ENCODE data around the gene PWWP2B.
"Not testable (repeated sequence)": the region's sequence is repeated elsewhere in the genome, so short reads cannot be mapped to it uniquely, and the experiment has no call there.

Gene PWWP2B

DNA sequence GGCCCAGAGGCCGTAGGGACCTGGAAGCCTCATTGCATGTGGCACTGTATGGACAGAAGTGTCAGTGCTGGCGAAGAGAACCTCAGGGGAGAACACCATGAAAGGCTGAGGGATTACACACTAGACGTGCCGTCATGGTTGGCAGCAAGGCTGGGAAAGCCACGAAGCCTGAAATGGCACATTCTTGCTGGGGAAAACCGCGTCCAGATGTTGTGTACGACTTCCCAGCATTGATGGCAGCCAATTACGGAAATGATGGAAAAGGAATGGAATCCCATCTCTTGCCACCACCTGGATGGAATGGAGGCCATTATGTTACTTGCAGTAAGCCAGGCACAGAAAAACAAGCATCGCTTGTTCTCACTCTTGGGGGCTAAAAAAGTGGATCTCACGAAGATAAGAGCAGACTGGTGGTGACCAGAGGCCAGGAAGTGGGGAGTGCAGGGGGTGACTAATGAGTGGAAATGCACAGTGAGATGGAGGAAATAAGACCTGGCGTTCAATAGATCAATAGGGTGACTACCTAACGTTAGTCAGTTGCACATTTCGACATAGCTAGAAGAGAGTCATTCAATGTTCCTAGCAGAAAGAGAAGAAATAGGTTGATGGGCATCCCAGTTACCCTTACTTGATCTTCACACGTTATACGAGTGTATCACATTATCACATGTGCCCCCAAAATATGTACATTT, 14.6 kb upstream of the PWWP2B start:
- no peak for DNase-seq

DNA sequence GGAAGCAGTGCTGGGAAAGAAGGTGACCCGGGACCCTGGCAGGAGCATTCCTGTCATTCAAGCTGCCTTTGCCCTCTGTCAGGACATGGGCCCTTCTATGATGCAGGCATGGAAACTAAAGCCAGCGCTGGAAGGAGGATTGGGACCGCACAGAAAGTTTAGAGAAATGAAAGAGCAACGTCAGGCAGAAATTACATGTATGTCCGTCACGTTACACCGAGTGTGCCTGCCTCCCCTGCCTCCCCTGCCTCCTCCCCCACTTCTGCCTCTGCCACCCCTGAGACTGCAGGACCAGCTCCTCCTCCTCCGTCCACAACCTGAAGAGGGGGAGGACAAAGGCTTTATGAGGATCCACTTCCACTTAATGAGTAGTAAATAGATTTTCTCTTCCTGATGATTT, 13.9 kb upstream of the PWWP2B start:
- no peak for DNase-seq

DNA sequence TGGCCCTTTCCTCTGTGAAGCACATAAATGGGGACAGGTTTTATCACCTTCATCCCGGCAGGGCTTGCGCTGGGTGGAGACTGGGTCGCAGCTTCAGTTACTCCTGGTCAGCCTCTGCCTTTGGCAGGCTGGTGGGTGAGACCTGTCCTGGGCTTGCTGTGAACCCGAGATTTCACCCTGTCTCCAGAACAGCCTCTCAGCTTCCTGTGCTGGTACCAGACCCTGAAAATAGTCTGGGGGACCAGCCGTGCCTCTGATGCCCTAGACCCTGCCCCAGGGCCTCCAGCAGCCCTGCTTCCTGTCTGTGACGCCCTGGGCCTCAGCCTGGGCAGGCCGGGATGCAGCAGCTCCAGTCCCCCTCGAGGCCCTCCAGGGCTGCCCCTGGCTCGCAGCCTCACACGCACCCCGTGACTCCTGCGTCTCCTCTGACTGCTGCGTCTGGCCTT, 13.2 kb upstream of the PWWP2B start:
- DNase-seq = no peak

DNA sequence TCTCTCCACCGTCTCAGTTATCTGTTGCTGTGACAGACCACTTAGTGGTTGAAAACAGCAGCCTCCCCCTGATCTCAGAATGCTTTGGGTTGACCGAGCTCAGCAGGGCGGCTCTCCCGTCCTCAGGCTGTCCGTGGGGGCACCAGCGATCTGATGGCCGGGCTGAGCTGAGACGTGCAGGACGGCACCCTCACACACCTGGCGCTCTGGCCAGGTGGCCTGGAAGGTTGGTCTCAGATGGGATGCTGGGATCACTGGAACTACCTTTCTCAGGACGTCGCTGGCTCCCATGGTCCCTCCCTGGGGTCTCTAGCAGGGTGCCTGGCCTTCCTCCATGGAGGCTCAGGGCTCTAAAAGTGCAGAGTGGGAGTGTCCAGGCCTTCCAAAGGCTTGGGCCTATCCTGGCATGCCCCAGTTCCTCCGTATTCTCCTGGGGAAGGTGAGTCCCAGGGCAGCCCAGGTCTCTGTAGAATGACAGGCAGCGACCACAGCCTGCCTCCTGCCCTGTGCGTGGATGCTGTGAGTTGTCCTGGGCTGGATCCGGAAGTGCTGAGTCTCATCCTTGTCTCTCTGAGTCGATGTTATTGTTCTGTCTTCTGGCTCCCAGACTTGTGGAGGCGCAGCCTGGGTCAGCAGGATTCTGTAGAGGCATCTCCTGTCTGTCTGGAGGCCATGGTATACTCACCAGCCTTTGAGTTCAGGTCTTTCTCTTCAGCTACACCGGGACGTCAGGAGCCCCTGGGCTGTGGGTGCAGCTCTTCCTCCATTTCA, 12.2 kb upstream of the PWWP2B start:
- DNase-seq = no peak

DNA sequence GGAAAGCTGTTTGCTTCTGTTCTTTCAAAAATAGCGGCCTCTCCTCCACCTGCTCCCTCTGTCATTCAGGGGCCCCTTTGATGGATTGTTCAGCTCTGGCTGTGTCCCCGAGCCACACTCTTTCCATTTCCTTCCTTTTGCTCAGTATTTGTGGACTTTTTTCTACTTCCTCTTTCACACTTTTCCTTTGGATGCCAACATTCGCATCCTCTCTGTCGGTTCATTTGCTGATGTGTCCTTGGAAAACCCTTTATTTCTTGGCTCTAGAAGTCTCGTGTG, 11.7 kb upstream of the PWWP2B start:
- no peak for DNase-seq

DNA sequence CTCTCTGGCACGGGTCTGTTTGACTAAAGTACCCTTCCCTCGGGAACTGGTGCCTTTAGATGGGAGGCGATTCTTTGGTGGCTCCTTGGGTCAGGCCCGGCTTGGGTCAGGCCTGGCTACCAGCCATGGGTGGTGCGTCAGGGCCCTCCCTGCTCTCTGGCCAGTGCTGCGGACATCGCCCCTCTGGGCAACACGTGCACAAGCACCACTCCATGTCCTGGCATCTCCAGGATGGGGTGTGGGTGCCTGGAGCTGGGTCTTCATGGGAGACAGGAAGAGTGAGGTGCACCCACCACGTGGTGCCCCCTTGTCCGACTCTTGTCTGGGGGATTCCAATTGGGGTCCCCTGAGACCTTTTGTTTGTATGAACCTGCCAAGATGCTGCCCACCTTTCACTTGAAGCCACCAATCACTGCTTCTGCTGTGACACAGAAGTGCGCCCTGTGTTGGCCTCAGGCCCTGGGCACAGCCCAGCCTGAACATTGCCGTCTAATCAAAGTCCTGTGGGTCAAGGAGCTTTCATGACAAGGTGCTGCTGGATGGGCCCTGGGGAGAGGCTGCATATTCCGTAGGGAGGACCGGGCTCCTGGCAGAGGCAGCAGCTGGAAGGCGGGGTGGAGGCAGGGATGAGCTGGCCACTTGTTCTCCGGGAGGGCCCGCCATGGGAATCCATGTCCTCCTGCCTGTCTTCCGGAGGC, 11.1 kb upstream of the PWWP2B start:
- no peak for DNase-seq

DNA sequence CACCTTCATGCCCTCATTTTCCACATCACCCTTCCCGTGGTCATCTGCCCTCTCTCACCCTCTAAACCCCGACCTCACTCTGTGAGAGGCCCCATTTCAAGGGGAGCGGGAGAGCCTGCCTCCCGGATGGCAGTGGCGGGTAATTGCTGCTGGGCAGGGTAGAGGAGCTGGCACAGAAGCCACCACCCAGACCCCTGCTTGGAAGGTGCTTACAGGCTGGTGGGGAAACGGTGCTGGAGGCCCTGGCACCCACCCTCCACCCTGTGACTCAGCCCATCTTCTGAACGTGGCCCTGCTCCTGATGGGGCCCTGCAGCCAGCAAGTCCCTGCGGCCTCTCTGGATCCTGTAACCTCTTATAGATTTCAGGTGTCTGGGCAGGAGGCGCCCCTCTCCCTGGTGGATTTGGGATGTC, 10.6 kb upstream of the PWWP2B start:
- no peak for DNase-seq

DNA sequence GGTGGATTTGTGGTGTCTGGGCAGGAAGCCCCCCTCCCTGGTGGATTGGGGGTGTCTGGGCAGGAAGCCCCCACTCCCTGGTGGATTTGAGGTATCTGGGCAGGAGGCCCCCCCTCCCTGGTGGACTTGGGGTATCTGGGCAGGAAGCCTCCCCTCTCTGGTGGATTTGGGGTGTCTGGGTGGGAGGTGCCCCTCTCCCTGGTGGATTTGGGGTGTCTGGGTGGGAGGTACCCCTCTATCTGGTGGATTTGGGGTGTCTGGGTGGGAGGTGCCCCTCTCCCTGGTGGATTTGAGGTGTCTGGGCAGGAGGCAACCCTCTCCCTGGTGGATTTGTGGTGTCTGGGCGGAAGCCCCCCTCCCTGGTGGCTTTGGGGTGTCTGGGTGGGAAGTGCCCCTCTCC, 10.1 kb upstream of the PWWP2B start:
- not testable (repeated sequence) for DNase-seq

DNA sequence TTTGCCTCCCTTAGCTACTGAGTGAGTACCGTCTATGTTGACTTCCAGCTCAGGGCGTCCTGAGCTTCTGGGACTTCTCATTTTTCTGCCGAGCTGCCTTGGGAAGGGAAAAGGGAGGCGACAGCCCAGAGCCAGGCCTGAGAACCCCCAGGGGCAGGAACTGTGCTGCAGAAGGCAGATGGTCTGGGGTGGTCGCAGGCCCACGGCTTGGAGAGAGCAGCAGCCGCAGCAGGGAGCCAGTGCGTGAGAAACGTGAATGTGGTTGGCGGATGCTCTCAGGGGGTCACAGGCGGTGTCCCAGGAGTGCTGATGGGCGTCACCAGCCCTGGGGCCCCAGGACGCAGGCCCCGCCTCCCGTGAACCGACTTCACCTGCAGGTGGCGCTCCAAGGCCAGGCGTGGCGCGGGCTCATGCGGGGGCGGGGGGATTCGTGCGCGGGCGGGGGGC, 9.2 kb upstream of the PWWP2B start:
- peak; percentile 68 to 81 for DNase-seq

DNA sequence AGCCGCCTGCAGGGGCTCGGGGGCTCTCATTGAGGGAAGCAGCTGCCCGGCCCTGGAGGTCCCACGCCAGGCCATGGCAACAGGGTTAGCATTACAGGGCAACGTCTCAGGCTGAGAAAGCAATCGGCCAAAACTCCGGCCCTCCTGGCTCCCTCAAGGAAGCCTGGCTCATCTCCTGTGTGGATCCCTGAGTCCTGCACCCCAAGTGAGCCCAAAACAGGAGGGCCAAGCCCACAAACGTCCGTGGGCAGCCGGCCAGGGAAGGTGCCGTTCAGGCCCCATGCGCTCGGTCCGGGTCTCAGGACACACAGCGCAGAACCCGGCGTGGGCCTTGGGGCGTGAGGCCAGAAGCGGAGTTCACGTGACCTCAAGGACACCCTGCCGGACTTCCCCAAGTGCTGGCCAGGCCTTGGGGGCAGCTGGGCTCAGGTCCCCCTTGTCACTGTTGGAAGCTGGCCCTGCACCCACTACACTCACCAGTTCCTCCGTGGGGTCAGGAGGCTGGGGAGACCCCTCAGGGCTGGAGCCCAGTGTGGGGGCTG, 8.0 kb upstream of the PWWP2B start:
- DNase-seq = no peak

DNA sequence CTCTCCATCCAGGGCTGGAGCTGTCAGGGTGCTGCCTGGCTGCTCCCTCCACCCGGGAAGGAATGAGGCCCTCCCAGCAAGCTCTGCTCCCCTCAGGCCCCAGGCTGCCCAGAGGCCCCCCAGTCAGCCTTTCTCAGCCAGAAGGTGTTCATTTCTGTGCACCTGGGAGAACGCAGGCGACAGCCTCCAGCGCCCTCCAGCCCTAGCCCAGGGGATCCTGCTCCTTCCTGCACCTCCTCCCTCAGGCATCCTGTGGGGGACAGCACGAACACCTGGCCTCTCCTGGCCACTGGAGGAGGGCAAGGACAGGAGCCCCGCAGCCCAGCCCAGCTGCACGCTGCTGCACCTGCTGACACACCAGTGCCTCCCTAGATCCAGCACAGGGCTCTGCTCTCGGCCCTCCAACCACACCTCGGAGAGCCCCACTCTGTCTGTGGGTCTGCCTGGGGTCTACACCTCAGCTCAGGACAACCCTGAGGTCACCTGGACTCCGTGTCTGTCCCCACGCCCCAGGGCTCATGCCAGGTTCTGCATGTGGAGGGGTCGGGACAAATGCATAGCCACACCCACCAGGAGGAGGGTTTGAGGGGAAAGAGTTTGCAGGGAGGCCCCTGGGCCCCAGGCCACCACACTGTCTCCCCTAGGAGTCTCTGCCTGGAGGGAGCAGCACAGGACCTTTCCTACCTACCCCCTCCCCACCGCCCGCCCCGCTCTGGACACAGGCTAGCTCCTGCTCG, 7.4 kb upstream of the PWWP2B start:
- DNase-seq = no peak

DNA sequence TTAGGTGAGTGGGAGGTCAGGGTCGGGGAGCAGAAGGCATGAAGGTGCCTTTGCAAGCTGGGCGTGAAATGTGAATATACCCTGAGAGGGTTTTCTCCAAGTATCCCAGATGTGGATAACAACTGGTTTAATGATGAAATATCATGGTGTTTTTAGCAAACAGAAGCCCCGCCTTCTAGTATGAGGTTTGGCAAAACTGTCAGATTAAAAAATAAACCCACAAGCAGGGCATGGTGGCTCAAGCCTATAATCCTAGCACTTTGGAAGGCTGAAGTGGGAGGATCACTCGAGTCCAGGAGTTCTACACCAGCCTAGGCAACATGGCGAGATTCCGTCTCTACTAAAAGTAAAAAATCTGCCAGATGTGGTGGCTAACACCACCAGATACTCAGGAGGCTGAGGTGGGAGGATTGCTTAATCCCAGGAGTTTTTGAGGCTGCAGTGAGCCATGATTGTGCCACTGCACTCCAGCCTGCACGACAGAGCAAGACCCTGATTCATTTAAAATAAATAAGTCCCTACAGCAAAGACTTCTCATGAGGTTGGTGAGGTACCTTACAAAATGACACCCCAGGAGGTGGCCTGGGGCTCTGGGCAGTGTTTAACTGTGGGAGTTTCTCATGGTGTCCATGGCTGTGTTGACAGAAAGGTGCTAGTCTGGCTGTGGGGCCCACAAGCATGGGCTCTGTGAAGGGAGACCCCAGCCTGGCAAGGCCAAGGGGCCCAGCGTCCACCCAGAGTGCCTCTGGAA, 6.7 kb upstream of the PWWP2B start:
- no peak for DNase-seq

DNA sequence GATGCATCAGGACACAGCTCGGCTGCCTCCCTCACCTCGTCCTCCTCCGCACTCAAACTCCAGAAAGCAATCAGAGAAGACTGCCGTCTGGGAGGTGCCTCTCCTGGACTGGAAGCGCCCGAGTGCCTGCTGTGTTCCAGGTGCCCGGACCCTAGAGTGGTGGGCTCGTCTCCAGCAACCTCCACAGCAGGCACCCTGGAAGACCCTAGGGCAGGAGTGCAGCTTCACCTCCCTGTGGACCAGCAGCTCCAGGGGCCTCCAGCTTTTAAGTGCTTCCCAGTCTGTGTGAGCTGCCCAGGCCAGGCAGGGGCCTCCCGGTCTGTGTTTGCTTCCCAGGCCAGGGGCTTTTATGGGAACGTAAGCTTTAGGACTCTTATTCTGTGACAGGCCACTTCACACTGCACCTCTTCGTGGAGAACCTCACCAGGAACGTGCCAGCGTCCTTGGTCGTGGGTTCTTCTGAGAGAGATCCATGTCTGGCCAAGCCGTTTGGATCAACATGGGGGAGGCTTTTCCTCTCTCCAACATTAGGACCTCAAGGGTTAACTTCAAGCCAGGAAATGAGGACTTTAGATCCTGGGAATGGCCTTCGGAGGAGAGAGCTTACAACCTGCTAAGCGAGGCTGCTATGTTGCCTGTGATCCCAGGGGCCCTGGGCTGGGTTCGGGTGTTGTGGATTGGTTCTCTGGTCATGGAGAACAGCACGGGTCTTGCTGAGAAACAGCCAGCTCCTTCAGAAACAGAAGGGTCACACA, 5.9 kb upstream of the PWWP2B start:
- DNase-seq = no peak

DNA sequence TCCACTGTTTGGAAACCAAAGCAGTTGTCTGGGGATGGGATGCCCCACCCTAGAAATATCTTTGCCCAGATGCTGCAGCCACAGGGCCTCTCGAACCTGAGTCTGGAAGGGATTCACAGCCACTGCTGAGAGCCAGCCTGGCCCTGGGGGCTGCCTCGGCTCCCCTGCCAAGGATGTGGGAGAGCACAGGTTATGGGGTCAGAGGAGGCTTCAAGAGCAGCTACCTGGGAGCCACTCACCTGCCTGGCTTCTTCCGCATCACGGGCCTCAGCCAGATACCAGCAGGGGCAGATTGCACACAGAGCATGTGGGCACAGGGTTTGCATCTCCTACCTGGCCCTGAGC, 5.4 kb upstream of the PWWP2B start:
- no peak for DNase-seq

DNA sequence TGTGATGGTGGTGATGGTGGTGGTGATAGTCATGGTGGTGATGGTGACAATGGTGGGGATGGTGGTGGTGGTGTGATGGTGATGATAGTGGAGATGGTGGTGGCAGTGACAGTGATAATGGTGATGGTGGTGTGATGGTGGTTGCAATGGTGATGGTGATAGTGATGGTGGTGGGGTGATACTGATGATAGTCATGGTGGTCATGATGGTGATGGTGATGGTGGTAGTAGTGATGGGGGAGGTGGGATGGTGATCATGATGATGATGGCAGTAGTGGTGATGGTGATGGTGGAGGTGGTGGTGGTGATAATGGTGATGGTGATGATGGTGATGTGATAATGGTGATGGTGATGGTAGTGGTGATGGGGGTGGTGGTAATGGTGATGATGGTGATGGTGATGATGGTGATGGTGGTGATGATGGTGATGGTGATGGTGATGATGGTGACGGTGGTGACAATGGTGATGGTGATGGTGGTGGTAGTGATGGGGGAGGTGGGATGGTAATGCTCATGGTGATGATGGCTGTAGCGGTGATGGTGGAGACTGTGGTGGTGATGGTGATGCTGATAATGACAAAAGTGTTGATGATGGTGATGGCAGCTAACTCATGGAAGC, 4.7 kb upstream of the PWWP2B start:
- DNase-seq = no peak

DNA sequence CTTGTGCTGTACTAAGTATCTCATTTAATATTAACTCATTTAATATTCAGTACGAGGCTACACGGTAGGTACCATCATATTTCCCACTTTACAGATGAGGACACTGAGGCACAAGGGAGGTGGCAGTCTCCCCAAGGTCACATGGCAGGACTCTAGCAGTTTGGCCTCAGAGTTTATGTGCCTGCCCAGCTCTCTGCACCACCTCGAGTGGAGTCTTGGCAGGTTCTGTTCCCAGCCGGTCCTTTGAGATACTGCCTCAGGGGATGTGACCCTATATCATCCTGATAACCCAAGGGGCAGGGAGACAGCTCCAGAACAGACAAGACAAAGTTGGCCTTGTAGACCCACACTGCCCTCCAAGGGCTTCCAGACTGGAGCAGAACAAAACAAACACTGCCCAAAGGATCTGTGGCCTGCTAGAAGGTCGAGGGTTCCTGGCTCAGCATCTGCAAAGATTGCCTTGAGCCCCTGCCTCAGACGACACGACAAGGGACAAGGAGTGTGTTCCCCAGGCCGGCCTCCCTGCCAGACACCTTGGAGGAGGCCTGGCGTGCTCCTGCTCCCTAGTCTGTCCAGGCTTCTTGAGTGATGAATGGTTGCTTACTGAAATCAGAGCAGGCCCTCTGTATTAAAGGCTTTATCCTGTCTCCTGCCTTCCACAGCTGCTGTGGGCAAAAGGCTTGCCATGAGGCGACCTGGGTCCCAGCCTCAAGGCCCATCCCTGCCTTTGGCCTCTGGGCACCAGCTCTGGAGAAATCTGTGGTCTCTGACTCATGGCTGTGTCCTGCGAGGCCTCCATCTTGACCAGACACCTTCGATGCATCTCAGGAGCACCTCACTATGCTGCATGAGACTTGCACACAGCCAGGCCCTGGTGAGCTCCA, 3.9 kb upstream of the PWWP2B start:
- no peak for DNase-seq

DNA sequence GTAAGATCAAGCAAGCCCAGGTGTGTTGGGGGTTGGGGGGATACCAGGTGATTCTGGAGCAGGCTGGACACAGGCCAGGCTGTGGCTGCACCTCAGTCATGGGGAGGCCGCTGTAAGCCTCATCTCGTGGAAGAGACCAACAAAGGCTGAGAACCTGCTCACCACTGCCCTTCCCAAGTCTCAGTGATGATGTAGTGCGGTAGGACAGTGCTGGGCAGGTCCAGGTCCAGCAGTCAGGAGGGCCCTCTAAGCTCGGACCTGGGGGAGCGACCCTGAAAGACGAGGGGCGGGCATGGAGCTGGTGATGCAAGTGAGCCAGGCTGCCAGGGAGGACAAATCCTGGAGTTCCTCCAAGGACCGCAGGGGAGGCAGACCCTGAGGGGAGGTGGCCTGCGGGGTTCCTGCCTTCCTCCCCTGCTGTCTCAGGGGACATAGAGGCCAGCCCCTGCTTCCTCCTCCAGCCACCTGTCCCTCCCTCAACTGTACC, 3.3 kb upstream of the PWWP2B start:
- DNase-seq = no peak

DNA sequence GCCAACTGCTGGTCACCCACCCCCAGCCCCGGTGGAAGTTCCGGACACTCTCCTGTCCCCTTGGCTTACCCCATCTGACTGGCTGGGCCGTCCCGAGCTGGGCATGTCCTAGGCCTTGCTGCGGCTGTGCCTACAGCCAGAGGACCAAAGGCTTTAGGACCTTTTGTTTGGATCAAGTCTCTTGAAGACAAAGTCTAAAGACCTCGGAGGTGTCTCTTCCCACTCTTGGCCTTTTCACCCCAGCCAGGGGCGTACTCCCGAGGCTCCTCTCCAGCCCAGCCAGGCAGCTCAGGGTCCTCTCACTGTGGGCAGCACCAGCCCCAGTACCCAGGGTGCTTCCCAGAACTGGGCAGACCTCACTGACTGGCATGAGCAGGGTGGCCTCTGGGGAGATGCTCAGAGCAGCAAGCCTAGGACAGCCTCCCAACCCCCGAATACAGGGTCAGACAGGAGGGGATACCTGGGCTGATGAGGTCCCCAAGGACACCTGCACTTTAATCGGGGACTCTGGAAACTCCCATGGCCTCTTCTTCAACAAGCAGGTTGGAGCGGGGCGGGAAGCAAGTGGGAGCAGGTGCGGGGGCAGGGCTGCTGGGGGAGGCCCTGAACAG, 2.7 kb upstream of the PWWP2B start:
- no peak for DNase-seq

DNA sequence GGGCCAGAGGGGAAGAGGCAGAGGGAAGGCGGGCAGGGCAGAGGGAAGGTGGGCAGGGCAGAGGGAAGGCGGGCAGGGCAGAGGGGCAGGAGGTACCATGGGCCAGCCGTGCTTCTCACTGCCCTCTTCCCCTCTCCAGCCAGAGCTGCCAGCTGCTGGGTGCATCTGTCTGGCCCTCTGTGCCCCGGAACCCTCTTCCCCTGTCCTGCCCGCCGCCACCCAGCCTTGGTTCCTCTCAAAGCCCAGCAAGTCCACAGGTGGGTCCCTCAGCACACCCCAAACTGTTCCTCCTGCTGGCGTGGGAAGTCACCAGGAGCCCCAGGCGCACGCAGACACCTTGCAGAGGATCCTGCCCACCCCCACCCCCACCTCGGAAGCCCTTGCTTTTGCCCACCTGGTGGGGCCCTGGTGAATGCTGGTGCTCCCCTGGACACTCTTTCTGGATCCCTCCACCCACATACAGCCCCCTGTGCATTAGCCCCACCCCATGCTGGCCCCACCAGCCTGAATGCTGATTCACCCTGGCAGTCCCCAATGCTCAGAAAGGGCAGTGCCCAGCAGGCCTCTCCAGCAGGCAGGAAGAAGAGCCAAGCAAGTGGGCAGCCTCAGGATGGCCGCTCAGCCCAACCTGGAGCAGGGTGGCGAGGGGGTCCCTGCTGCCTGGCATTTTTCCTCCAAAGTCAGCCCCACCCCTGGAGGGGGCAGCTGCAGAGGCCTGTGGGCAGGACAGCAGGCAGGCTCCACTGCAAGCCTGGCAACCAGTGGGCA, 1.9 kb upstream of the PWWP2B start:
- DNase-seq = no peak

Measured in stimulated activated CD4-positive, alpha-beta T cell treated with anti-CD3 and anti-CD28 coated beads, Interleukin-2, amount 100 ng/mL, for 48 hours (primary cell).